Jurkat, Clone E6-1 (cell line): ENCODE results near the gene CDC14B.
"Not testable (repeated sequence)": the region's sequence is repeated elsewhere in the genome, so short reads cannot be mapped to it uniquely, and the experiment has no call there.

ENCODE experiments used
- DNase-seq: peaks from one replicate; pipeline ENCODE4 v3.0.0-alpha.2; 2011; ENCODE audit warnings: low read depth, low spot score
- H3K4me3 ChIP-seq: 2 replicates; pipeline ENCODE4 v1.5.1; 2011; ENCODE audit warnings: mild to moderate bottlenecking, low read length, control low read depth, moderate library complexity

Gene CDC14B

GRCh38 chr9:96636368-96636767, 16.7 kb upstream of the CDC14B start:
- DNase-seq = no peak
- no peak overlapping the region for H3K4me3 ChIP-seq

DNA sequence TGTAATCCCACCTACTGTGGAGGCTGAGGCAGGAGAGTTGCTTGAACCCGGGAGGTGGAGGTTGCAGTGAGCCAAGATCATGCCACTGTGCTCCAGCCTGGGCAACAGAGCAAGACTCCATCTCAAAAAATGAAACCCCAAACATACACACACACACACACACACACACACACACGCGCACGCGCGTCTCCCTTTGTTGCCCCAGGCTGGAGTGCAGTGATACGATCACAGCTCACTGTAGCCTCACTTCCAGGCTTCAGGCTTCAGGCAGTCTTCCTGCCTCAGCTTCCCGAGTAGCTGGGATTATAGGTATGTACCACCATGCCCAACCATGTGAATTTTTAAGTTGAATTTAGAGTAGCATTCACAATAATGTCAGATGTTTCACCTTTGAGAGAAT, 13.9 kb upstream of the CDC14B start:
- DNase-seq, H3K4me3 ChIP-seq: not testable (repeated sequence)

GRCh38 chr9:96626912-96627311, 7.3 kb upstream of the CDC14B start:
- no peak overlapping the region for H3K4me3 ChIP-seq
- no peak for DNase-seq

GRCh38 chr9:96621618-96622017, 2.0 kb upstream of the CDC14B start:
- no peak for DNase-seq
- no peak overlapping the region for H3K4me3 ChIP-seq

- no peak for DNase-seq
- no peak overlapping the region for H3K4me3 ChIP-seq
Measured at GRCh38 chr9:96620832-96621269, 1.2 kb upstream of the CDC14B start.

GRCh38 chr9:96620181-96620514, 505 bp upstream of the CDC14B start:
- H3K4me3 ChIP-seq = no peak overlapping the region
- no peak for DNase-seq

DNA sequence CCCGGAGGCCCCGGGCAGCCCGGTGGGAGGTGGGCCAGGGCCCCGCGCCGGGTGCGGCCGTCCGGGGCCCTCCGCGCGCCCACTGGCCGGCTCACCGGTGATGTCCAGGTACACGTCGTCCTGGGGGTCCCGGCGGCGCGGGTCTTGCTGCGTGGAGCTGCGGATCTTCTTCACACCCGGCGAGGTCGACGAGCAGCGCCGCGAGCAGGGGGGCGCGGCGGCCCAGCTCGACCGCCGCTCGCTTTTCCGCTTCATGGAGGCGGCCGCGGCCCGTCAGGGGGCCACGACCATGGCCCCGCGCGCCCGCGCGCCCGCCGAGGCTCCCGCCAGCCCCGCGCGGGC, 548 bp downstream of the CDC14B start:
- DNase-seq = no peak
- no peak overlapping the region for H3K4me3 ChIP-seq

GRCh38 chr9:96618209-96619123, 1.2 kb downstream of the CDC14B start:
- DNase-seq = no peak
- H3K4me3 ChIP-seq = no peak overlapping the region

DNA sequence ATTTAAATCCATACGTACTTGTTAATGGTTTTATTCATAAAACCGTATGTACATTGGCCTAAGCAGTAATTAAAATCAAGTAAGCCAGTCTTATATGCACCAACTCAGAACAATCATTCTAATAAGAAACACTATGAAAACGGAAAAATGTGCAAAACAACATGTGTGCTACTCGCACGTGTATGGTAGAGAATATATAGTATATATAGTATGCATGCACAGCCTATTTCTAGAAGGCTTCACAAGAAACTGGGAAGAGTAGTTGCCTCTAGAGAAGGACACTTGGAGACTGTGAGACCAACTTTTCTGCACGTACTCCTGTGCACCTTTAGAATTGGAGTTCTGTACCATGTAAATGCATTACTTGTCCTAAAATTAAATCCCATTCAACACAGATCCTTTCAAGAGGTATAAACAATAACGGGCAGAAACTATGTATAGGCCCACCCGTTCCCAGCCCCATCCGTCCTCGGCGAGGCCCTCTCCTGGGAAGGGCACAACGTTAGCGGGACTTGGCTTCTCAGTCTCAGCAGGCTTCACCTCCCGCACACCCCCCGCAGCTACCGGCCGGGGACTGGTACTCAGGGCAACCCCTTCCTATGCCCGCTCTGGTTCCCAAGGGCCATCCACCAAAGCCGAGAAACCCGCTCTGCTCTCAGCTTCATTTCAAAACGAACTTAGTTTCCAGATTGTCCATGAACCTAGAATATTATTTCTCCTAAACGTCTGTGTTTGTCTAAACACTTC, 2.0 kb downstream of the CDC14B start:
- no peak for DNase-seq
- H3K4me3 ChIP-seq = no peak overlapping the region

GRCh38 chr9:96616817-96617438, 2.7 kb downstream of the CDC14B start:
- H3K4me3 ChIP-seq = no peak overlapping the region
- no peak for DNase-seq

DNA sequence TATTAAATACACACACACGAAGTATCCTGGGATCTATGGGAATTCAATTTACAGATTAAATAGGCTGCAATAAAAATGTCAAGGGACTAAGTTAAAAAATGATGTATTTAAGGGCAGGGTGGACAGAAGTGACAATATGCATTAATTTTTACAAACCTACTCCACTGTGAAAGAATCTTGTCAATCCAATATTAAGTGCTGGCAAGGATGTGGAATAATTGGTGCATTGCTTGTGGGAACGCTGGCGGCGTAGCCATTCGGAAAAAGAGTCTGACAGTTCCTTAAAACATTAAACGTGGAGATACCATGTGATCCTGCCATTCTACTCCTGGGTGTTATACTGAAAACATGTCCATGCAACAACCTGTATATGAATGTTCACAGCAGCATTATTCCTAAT, 4.2 kb downstream of the CDC14B start:
- no peak for DNase-seq
- no peak overlapping the region for H3K4me3 ChIP-seq

GRCh38 chr9:96614664-96615063, 5.0 kb downstream of the CDC14B start:
- not testable (repeated sequence) for DNase-seq

DNA sequence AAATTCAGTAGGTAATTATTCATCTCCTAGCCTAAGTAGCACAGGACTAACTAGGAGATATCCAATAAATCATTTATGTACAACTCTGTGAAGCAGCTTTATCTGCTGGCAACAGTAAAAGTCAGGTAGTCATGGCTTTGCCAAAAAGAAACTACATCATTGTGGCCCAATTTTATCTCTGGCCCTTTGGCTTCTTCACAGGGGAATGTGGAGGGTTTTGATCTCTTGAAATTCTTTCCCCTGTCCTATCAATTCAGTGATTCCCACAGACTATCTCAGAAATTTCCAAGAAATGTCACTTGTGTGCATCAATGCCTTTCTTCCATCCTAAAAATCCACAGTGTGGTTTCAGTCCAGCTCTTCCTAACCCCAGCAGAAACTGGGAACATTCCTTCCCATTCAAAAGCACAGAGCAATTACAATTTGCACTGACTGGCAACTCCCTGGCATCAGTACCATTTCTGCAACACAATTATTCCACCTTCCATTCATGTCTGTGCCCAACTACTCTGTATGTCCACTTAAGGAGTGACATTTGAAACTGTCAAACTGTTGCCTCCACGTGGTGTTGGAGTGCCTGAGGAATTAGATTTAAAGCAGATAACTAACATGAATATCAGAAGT, 6.6 kb downstream of the CDC14B start:
- no peak for DNase-seq

More at GRCh38 chr9:96614664-96615063, 5.0 kb downstream of the CDC14B start:
- H3K4me3 ChIP-seq = not testable (repeated sequence)

DNA sequence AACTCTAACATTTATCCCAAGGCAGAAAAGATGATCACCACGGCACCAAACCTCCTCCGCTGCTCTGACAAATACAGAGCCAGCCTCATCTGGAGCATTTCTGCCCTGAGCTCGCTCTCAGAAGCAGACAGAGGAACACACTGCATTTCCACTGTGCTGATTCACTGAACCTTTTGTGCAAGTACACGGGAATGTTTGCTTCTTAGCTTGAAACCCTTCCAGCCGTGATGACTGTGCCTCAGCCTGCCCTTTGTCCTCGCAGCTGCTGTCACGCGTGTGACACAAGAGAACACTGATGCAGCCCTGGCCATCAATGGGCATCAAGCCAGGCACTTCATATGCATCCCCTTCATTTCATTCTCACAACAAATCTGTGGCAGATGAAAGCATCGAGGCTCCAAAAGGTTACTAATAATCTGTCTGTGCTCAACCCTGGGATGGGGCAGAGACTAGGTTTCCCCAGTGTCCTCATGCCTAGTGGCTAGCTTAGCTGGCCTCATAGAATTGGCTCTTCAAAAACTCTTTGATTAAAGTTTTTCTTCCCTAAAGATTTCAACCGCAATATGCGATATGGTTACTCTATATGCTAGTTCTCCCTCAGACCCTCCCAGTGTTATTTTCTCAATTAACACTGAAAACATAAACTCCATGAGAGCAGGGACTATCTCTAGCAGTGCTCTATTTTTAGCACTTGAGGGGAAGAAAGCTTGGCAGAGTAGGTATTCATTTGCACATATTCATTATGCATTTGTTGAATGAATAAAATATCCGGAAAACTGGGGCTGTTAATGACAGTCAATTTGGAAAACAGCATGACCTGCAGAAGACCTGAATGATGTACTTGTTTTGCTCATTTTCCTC, 7.3 kb downstream of the CDC14B start:
- DNase-seq = no peak
- no peak overlapping the region for H3K4me3 ChIP-seq

More for the DNA sequence above, 6.6 kb downstream of the CDC14B start:
- no peak overlapping the region for H3K4me3 ChIP-seq

- H3K4me3 ChIP-seq = no peak overlapping the region
- DNase-seq = no peak
Measured at GRCh38 chr9:96611302-96611701, 8.3 kb downstream of the CDC14B start.

DNA sequence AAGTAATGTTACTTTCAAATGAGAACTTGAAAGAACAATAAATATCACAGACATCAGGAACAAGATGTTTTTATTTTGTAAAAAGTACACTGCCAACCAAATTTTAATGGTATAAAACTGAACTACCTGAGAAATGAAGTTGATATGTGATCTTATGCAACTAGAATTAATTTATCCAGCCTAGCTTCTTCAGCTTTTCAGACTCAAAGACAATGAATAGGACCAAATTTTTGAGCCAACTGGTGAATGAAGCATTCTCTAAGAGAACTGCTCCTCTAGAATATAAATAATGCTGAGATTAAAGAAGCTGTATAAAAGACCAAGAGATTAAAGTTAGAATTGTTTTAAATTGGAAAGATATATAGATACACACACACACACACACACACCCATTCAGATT, 9.9 kb downstream of the CDC14B start:
- DNase-seq = no peak
- no peak overlapping the region for H3K4me3 ChIP-seq

- H3K4me3 ChIP-seq = no peak overlapping the region
- DNase-seq = no peak
Measured at GRCh38 chr9:96607971-96608370, 11.7 kb downstream of the CDC14B start.

DNA sequence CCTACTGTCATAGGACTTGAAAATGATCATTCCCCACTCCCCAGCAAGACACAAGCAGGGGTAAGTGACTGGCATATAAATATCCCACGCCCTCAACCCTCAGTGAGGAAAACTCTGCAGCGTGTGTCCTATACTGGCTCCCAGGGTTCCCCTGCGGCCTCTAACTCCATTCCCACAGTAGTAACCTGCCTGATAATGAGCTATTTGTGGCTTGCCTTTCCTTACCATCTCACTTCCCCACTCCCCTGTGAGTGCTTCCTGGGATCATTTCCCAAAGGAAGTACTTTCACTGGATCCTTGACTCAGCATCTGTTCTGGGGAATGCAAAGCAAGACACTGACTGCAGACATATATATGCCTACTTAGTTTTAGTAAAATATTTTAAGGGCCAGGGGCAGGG, 14.3 kb downstream of the CDC14B start:
- DNase-seq = no peak
- H3K4me3 ChIP-seq = no peak overlapping the region

GRCh38 chr9:96604004-96604319, 15.7 kb downstream of the CDC14B start:
- no peak for DNase-seq
- no peak overlapping the region for H3K4me3 ChIP-seq
